ENCODE results near the gene PRKN.
"Not testable (repeated sequence)": the region's sequence is repeated elsewhere in the genome, so short reads cannot be mapped to it uniquely, and the experiment has no call there.

Gene PRKN

DNA sequence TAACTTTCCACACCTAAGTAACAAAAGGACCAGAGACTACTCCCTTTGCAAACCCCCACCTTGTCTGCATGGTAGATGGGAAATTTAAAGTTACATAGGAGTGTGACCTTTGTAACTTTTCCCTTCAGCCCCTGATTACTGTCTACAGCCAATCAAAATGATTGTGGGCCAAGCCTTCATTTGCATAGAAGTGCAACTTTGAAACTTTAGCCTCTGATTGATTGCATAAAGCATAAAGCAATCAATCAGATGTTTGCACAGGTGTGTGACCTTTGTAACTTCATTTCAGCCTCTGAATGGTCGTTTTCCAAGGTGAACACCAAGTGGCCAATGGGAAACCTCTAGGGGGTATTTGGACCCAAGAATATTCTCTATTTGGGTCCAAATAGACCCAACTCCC lies 46.1 kb downstream of the PRKN start:
- no peak for TF ChIP-seq CTCF (IDR thresholded peaks at IDR 0.05; ENCODE audit: low read length, missing control alignments)
- no peak for DNase-seq (ENCODE audit: low read depth)
- H3K4me3 ChIP-seq (replicated peaks; ENCODE audit: low read depth, low read length): no peak overlapping the region

DNA sequence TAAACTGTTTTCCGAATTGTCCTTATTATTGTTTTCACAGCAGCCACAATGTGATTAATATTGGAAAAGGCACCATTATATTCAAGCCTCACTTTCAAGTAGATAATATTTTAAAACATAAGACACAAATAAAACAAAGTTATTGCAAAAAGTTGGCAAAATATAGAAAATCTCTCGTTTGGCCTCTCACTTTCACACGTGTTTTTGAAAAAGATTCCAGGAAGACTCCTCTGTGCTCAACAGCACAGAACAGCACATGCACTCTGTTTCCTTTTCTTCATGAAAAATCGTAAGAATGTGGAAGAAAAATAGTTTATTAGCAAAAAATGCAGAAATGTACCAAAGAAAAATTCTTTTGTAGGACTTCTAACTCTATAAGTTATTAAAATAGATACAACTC lies 46.7 kb downstream of the PRKN start:
- no peak for TF ChIP-seq CTCF (IDR thresholded peaks at IDR 0.05; ENCODE audit: low read length, missing control alignments)
- H3K4me3 ChIP-seq (replicated peaks; ENCODE audit: low read depth, low read length): no peak overlapping the region
- DNase-seq (ENCODE audit: low read depth): no peak

DNA sequence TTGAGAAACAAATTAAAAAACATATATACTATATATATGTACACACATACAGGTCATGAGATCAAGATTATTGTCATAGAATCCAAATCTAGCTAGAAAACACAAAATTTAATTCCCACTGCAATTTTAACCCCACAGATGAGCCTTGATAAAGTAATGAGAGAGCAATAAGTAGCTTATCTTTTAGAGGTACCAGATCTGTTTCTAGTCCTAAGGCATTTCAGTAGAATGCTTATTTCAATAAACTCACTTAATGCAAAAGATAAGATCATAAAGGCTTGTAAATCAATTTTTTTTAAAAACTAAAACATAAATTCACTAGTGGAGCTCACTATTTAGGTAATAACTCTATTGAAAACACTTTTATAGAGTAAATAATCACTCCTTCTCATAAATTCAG lies 47.2 kb downstream of the PRKN start:
- DNase-seq (ENCODE audit: low read depth): no peak
- no peak for TF ChIP-seq CTCF (IDR thresholded peaks at IDR 0.05; ENCODE audit: low read length, missing control alignments)
- no peak overlapping the region for H3K4me3 ChIP-seq (replicated peaks; ENCODE audit: low read depth, low read length)

DNA sequence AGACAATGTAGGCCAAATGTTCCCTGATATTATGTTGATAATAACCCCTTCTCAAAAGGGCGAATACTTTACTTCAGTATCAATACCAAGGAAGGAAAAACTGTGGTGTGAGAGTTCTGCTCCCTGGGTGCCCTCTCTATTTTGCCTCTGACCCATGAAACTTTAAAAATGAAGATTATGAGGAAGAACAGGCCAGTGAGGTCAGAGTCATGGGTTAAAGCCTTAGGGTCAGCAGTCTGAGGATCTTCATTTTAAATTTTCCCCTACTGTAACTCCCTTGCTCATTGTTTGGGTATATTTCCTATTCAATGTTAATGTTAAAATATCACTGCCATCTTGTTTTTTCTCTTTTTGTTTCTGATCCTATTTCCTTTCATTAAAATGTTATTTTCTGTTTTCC lies 47.9 kb downstream of the PRKN start:
- H3K4me3 ChIP-seq (replicated peaks; ENCODE audit: low read depth, low read length): no peak overlapping the region
- TF ChIP-seq CTCF (IDR thresholded peaks at IDR 0.05; ENCODE audit: low read length, missing control alignments): no peak
- no peak for DNase-seq (ENCODE audit: low read depth)

DNA sequence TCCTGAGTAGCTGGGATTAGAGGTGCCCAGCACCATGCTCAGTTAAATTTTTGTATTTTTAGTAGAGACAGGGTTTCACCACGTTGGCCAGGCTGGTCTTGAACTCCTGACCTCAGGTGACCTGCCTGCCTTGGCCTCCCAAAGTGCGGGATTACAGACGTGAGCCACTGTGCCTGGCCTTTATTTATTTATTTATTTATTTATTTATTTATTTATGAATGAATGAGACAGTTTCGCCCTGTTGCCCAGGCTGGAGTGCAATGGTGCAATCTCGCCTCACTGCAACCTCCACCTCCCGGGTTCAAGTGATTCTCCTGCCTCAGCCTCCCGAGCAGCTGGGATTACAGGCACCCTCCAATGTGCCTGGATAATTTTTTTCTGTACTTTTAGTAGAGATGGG lies 48.7 kb downstream of the PRKN start:
- DNase-seq (ENCODE audit: low read depth); H3K4me3 ChIP-seq (replicated peaks; ENCODE audit: low read depth, low read length): not testable (repeated sequence)

DNA sequence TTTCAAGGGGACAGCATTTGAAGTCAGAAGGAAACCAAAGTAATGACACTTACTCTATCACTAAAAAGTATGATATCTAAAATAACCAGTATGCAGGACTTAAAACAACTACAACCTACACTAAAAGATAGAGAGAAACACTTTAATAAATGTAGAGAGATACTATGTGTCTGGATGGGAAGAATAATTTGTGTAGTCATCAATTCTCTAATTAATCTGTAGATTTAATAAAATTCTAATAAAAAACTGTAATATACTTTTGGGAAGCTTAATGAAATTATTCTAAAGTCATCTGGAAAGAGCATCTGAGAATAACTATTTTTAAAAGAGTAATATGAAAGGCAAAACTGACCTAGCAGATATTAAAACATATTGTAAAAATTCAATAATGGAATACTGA lies 52.1 kb downstream of the PRKN start:
- DNase-seq (ENCODE audit: low read depth): no peak
- TF ChIP-seq CTCF (IDR thresholded peaks at IDR 0.05; ENCODE audit: low read length, missing control alignments): no peak
- H3K4me3 ChIP-seq (replicated peaks; ENCODE audit: low read depth, low read length): no peak overlapping the region

- no peak for TF ChIP-seq CTCF (IDR thresholded peaks at IDR 0.05; ENCODE audit: low read length, missing control alignments)
- no peak for DNase-seq (ENCODE audit: low read depth)
- no peak overlapping the region for H3K4me3 ChIP-seq (replicated peaks; ENCODE audit: low read depth, low read length)
These were observed 53.1 kb downstream of the PRKN start for GRCh38 chr6:162674452-162674851.
